Islet precursor cell (in vitro differentiated cells): ENCODE results near the gene CEP44.
"Not testable (repeated sequence)": the region's sequence is repeated elsewhere in the genome, so short reads cannot be mapped to it uniquely, and the experiment has no call there.

Source experiments
- DNase-seq: peaks from one replicate; pipeline ENCODE4 v3.0.0-alpha.2; 2018

The CEP44 gene

DNA sequence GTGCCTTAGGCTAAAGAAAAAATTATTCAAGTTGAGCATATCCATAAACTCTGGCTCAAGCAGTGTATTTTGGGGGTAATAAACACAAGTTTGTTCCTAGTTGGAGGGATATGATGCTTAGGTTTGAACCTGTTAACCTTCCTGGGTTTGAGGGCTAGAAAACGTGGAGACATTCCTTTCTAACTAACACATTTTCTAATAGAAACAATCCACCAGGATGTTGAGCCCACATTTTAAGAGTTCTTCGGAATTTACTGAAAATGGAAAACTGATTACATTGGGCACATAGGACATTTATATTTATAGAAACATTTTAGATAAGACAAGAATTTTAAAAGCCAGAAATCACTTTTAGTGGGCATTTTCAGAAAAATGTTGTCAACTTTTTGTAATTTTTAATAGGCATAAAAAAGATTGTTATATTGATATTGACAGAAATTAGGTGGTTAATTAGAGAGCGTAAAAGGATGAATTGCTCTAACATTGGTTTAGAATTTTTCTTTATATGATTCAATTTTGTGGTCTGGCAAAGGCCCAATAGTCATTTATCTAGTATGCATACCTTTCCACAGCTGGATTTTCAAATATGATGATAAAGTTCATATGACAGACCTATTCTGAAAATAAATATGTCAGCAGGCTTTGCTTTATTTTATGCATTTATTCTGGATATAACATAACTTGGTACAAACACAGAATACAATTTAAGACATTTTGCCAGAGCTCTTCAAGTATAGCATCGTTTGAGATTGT, 49.2 kb downstream of the CEP44 start:
- DNase-seq: no peak

DNA sequence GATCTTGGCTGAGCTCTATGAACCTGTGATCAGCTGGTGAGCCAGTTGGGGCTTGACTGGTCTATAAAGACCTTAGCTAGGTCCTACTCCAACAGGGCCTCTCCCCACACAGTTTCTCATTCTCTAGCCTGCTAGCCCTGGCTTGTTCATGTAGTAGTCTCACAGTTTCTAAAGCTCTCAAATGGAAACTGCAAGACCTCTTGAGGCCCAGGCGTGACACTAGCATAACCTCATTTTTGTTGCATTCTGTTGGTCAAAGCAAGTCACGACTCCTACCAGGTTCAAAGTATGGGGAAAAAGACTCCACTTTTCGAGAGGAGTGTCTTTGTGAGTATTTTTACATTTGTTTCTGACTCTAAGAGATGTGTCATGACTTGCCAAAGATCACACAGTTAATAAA, 50.9 kb downstream of the CEP44 start:
- DNase-seq: no peak

DNA sequence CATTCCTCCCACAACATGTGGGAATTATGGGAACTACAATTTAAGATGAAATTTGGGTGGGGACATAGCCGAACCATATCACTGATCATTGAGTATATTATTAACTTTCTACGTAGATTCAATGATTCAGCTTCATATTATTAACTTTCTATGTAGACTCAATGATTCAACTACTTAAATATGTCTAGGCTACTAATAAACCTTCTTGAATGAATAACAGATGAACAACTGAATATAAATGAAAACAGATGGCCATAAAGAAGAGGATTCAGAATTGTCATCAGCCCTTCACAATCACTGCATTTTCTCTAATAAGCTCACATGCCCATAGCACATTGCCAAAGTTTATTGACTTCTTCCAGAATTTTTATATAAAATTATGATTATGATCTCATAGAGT, 57.0 kb downstream of the CEP44 start:
- DNase-seq: no peak

DNA sequence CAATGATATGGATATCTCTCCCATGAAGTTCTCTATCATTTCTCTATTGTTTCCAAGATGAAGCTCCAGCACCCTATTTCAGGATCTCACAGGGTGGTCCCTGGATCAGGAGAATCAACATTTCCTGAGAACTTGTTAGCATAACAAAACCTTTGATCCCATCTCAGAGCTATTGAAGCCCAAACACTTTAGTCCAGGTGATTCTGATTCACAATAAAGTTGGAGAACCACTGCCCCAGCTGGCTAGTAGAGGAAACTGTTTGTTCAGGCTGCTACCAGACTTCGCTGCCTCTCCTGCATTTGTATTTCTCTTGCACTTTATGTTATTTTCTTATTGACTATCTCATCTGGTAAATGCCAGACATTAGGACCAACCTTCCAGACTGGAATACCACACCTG, 65.4 kb downstream of the CEP44 start:
- DNase-seq: no peak

DNA sequence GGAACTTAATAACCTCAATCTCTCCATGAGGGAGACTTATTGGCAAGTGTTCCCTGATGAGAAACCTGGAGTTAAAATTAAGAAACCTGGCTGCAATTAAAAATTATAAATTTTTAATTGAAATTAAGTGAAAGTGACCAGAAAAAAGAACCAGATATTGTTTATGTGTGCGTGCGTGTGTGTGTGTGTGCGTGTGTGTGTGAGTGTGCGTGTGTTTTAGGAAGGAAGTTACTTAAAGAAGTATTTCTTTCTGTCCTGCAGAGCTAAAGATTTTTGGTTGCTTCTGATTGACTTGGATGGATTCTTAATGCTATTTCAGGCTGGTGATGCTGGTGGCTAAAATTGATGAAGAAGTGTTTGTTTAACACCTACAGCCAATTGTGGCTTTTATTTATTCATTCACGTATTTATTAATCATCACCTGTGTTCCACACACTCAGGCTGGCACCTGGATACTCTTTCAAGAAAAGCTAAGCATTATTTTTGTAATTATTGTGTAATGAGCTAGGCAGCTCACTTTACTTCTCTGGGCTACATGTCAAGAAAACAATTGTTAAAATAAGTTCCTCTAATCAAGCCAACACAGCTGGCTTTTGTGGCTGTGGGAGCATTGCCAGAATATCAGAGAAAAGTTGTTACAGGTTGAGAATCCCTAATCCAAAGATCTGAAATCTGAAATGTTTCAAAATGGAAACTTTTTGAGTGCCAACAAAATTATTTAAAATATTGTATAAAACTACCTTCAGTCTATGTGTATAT, 68.5 kb downstream of the CEP44 start:
- no peak for DNase-seq

DNA sequence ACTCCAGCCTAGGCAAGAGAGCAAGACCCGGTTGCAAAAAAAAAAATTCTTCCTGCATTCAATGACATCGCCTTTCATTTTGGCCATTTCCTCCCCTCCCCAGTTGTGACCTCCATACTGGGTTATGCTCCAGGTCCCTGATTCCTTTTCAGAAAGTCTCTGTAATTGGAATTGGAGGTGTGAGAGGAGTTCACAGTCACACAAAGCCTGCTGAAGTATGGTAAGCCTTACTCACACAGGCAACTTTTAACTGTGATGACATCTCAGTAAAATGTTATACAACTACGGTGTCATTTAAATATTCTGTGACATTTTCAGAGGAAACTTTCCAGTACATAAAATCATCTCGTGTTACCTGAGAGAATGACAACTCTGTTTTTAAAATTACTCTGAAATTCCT, 73.6 kb downstream of the CEP44 start:
- DNase-seq: no peak

DNA sequence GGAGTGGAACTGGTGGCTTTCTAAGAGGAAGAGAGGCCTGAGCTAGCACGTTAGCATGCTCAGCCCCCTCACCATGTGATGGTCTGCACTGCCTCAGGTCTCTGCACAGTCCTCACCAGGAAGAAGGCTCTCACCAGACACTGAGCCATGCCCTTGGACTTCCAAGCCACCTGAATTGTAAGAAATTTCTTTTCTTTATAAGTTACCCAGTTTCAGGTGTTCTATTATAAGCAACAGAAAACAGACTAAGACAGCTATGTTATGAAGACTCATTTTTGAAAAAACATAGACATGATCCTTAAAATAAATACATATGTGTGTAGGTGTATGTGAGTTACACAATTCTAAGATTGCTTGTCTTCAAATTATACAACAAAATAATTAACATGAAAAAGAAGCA, 74.7 kb downstream of the CEP44 start:
- no peak for DNase-seq

DNA sequence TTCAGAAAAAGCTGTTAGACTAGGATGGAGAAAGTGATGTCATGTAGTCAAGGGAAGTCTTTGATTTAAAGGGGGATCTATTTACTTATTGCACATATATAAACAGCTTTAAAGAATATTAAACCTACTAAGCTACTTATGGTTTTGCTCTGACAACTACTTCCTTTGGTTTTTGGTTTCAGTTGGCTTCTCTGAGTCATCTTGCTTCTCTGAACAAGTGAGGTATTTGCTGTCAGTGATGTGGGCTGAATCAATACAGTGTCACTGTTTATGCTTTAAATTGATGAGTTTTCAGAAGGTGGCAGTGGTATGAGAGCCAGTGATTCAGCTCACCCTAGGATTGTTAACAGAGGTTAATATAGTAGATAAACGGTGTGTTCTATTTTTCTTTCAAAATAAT, 75.1 kb downstream of the CEP44 start:
- no peak for DNase-seq

DNA sequence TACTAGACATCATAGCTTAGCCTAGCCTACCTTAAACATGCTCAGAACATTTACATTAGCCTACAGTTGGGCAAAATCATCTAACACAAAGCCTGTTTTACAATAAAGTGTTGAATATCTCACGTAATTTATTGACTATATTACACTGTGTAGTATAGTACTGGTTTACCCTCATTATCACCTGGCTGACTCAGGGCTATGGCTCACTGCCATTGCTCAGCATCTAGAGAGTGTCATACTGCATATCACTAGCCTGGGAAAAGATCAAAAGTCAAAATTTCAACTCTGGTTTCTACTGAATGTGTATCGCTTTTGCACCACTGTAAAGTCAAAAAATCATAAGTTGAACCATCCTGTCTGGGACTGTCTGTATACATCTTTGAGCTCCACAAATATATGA, 78.6 kb downstream of the CEP44 start:
- DNase-seq: no peak

DNA sequence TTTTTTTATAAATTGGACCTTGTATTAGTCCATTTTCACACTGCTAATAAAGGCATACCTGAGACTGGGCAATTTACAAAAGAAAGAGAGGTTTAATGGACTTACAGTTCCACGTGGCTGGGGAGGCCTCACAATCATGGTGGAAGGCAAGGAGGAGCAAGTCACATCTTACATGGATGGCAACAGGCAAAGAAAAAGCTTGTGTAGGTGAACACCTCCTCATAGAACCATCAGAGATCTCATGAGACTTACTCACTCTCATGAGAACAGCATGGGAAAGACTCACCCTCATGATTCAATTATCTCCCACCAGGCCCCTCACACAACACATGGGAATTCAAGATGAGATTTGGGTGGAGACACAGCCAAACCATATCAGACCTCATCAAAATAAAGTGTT, 80.1 kb downstream of the CEP44 start:
- not testable (repeated sequence) for DNase-seq

DNA sequence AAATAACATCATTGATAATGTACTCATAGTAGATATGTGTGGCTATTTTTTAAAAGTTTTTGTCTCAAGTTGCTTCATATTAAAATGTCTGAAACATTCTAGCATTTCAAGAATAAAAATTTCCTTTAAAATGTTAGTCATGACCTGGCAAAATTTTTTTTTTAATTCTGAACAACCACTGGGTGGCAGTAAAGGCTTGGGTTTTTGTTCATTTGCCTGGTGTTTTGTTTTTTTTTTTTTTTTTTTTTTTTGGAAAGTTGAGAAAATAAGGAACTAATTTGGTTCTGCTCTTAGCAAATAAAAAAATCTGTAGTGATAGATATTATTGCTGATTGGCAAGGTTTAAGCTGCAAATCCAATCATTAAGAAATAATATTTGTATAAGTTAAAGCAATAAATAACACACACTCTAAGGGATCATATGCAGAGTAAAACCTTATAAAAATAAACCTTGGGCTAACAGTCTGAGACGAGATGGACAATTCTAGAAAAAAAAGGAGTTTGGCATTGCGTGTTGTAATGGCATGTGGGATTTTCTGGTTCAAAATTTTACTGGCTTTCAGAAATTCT, 81.4 kb downstream of the CEP44 start:
- DNase-seq: no peak

DNA sequence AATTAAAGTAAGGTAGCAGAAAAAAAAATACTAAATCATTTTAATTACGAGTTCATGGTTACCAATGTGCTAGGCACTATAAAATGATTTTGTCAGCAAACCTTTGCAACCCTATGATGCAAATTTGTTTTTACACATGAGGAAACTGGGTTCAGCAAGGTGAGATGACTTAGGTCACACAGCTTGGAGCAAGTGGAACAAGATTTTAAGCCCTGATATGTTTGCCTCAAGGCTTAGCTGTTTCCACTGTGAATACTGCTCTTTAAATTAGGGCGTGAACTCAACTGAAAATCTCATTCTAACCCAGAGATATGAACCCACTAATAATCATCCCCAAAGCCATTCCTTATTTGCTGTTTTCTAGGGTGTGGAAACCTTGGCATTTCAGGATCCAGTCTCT, 86.3 kb downstream of the CEP44 start:
- no peak for DNase-seq

DNA sequence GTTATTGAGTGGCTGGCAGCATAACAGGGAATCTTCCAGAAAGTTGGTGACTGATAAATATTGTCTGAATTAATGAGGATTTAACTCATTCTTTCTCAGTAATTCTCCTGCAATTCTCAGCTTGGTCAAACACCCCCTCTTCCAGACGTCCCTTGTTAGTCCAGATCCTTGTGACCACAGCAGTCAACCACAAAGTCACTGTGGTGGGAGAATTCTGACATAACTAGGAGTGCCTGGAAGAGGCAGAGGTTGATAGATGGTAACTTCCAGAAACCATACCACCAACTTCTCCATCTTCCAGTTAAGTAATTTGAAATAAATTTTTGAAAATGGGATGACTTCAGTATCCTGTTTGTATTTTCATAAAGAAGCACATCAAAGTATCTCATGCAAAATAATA, 90.1 kb downstream of the CEP44 start:
- DNase-seq: no peak

DNA sequence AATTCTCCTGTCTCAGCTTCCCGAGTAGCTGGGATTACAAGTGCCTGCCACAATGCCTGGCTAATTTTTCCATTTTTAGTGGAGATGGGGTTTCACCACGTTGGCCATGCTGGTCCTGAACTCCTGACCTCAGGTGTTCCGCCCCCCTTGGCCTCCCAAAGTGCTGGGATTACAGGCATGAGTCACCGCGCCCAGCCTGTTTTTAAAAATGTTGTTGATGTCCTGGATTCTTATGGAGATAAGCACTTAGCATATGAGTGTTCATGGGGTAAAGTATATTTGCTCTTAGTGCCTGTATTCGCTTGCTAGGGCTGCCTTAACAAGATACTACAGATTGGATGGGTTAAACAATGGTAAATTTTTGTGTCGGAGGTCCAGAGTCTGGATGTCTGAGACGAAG, 91.7 kb downstream of the CEP44 start:
- DNase-seq: no peak

DNA sequence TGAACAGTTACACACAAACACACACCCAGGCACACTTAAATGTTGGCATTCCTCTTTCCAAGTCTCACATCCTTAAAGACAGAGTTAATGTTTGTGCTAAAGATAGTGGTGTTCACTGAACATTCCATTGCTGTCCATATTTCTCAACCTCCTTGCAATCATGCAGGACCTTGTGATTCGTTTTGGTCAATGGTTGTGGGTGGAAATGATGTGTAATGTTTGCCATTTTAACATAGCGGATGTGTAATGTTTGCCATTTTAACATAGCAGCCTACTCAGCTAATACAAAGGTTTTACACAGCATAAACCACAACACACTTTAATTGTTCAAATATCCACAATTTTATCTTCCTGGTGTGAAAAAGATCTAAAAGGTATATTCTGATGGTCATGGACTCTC, 93.9 kb downstream of the CEP44 start:
- no peak for DNase-seq

DNA sequence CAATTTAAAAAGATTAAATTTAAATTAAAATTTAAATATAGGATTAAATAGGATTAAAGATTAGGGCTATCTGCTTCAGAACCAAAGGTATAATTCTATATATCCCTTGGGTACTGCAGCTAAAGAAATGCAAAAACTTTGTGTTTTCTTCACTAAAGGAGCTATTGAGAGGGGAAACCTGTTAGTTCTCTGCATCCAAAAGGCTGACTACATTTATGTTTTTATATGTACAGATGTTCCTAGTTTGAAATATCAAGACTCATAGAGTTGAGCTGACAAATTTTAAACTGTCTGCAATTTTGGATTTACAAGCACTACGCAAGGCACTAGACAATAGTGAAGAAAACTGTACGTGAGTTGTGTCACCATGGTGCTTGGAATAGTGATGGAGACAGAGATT, 95.2 kb downstream of the CEP44 start:
- DNase-seq: no peak

DNA sequence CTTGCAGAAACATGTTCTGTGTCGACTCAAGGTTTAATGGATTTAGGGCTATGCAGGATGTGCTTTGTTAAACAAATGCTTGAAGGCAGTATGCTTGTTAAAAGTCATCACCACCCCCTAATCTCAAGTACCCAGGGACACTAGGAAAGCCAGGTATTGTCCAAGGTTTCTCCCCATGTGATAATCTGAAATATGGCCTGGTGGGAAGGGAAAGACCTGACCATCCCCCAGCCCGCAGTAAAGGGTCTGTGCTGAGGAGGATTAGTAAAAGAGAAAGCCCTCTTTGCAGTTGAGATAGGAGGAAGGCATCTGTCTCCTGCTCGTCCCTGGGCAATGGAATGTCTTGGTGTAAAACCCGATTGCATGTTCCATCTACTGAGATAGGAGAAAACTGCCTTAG, 96.5 kb downstream of the CEP44 start:
- not testable (repeated sequence) for DNase-seq

DNA sequence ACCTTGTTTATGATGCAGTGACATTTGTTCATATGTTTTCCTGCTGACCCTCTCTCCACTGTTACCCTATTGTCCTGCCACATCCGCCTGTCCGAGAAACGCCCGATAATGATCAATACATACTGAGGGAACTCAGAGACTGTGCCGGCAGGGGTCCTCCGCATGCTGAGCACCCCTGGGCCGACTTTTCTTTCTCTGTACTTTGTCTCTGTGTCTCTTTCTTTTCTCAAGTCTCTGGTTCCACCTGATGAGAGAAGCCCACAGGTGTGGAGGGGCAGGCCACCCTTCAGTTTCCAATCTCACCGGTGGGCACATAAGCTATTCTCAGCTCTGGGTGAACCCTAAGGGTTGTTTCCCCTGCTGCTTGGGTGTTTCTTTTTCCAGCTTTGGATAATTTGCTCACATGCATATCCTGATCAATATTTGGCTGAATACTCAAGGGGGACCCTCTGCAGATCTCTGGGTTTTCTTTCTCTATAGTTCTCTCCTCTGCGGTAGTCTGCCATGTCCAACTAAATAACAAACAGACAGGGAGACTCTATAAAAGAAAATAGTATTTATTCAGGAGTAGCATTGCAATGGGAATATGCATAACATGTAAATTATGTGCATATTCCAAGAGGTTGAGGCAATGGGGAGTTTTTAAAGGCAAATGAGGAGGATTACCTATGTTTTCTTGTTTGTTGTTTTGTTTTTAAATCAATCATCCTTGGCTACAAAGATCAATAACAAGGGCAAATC, 97.2 kb downstream of the CEP44 start:
- DNase-seq: no peak

DNA sequence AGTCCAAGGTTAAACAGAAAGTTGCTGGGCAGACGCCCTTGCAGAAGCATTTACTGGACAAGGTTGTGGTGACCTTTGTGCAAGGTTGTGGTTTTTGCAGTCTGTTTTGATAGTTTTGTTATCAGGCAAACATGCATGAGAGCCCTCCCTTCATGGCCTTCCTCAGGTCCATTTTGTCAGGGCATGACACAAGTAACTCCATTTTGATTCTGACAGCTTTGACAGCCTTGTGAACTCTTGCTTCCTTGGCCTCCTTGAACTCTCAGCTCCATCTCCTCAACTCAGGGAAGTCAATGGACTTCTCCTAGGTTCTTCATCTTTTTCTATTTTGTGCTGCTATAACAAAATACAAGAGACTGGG, 97.7 kb downstream of the CEP44 start:
- no peak for DNase-seq
